ENCODE measurements around the gene PARS2. TPM values are rescaled to one million over a fixed set of nuclear protein-coding genes. Genes with fewer than 3 reads are reported as not detected.

PARS2 gene
- total RNA-seq, 1 experiment from 2014 or later, result 9.6 TPM

- H3K27ac ChIP-seq (ENCODE audit: low read depth, low read length), result no peak overlapping the region
- RAD21 ChIA-PET (ENCODE audit: low non-redundant PET in 1 of 2, low total read pairs in 2 of 2, uncharacterized antibody in 2 of 2, unreplicated experiment in 2 of 2), result no interaction called here
- H3K79me2 ChIP-seq (ENCODE audit: insufficient read depth, low read length), result no peaks in the 10 kb centered on the region
- peaks cover 0 to 4% of the 10 kb centered on the region in 2 experiments; a peak in 1 of 4 replicates for H3K4me1 ChIP-seq (ENCODE audit: control insufficient read depth in 1 of 2, insufficient read depth in 2 of 2, low read length in 2 of 2)
- CTCF ChIA-PET, result no interaction called here
- no peak overlapping the region for H3K4me2 ChIP-seq (ENCODE audit: low read length)
- H2AFZ ChIP-seq (ENCODE audit: low read depth, low read length, poor library complexity, severe bottlenecking), result no peak overlapping the region
- H4K20me1 ChIP-seq (ENCODE audit: insufficient read depth), result no peaks in the 10 kb centered on the region
- no peak overlapping the region for H3K9ac ChIP-seq (ENCODE audit: low read length)
- H3K4me3 ChIP-seq (replicated peaks in 1 of 2; ENCODE audit: low read depth in 1 of 2, low read length in 2 of 2), result no peak overlapping the region
- POLR2A ChIA-PET, result no interaction called here
- DNase-seq (ENCODE audit: low read depth, low spot score), result no peak
- no peaks in the 10 kb centered on the region for H3K9me3 ChIP-seq (ENCODE audit: control insufficient read depth in 1 of 2, insufficient read depth in 1 of 2, low read depth in 1 of 2, low read length in 2 of 2)
- intact Hi-C loops (cut with micrococcal nuclease), result no loop called here
- no peak for TF ChIP-seq REST (IDR thresholded peaks at IDR 0.05; ENCODE audit: low read depth)
- no peak for TF ChIP-seq FOSL1 (IDR thresholded peaks at IDR 0.05; ENCODE audit: low read depth)
- TF ChIP-seq ELF1 (IDR thresholded peaks at IDR 0.05; ENCODE audit: borderline replicate concordance, low read depth), result no peak
- TF ChIP-seq RAD21 (IDR thresholded peaks at IDR 0.05; ENCODE audit: low read depth), result no peak
- no peak for TF ChIP-seq POLR2A (IDR thresholded peaks at IDR 0.05; ENCODE audit: borderline replicate concordance, extremely low read depth, insufficient read depth, insufficient read length)
- no peak for TF ChIP-seq SP1 (IDR thresholded peaks at IDR 0.05; ENCODE audit: low read depth)
- TF ChIP-seq ZFX (IDR thresholded peaks at IDR 0.05), result no peak
- no peak for TF ChIP-seq SRF (IDR thresholded peaks at IDR 0.05; ENCODE audit: low read depth)
- TF ChIP-seq TCF7L2 (IDR thresholded peaks at IDR 0.05; ENCODE audit: borderline replicate concordance, extremely low read depth, insufficient read depth, insufficient read length), result no peak
- TF ChIP-seq ZBTB33 (IDR thresholded peaks at IDR 0.05; ENCODE audit: extremely low read depth, insufficient replicate concordance, low read length), result no peak
- TF ChIP-seq EZH2 (IDR thresholded peaks at IDR 0.05), result no peak
- TF ChIP-seq CTCF (IDR thresholded peaks at IDR 0.05 in 2 of 3, conservative IDR thresholded peaks at IDR 0.05 in 1 of 3; ENCODE audit: borderline replicate concordance in 1 of 3, insufficient read depth in 1 of 3, low read depth in 2 of 3, low read length in 2 of 3), result no peak
- no peak for TF ChIP-seq JUND (IDR thresholded peaks at IDR 0.05)
- no peak for TF ChIP-seq POLR2AphosphoS5 (IDR thresholded peaks at IDR 0.05; ENCODE audit: low read depth, low read length)
- no peak for TF ChIP-seq CBX3 (IDR thresholded peaks at IDR 0.05; ENCODE audit: low read depth)
- TF ChIP-seq CEBPB (IDR thresholded peaks at IDR 0.05; ENCODE audit: low read depth), result no peak
- TF ChIP-seq SIN3A (IDR thresholded peaks at IDR 0.05; ENCODE audit: low read depth), result no peak
- H3K36me3 ChIP-seq (ENCODE audit: control insufficient read depth in 1 of 2, insufficient read depth in 2 of 2, low read length in 2 of 2), result no peaks in the 10 kb centered on the region
- no peaks in the 10 kb centered on the region for H3K27me3 ChIP-seq (ENCODE audit: insufficient read depth, low read length)
- ATAC-seq, result no peak
- no TSS peak for BruUV-seq (replicated peaks)
- no peaks in the 10 kb centered on the region for H3K9me2 ChIP-seq (ENCODE audit: insufficient read depth)
Observed at GRCh38 chr1:54786778-54787177, 22.5 kb upstream of the PARS2 start.
